BLaER1 (cell line): ENCODE data around the gene MATN1.

Experiments
- H3K27ac ChIP-seq: shearing (Covaris generic); formaldehyde crosslinking; 2 replicates; pipeline ENCODE4 v1.8.1; 2022
- H3K27me3 ChIP-seq: shearing (Covaris generic); formaldehyde crosslinking; 2 replicates; pipeline ENCODE4 v1.8.1; 2022
- H3K36me3 ChIP-seq: shearing (Covaris generic); formaldehyde crosslinking; 2 replicates; pipeline ENCODE4 v1.8.1; 2022
- H3K4me1 ChIP-seq: shearing (Covaris generic); formaldehyde crosslinking; 2 replicates; pipeline ENCODE4 v1.8.1; 2022
- H3K4me2 ChIP-seq: shearing (Covaris generic); formaldehyde crosslinking; 2 replicates; pipeline ENCODE4 v1.8.1; 2022
- H3K4me3 ChIP-seq: shearing (Covaris generic); formaldehyde crosslinking; 2 replicates; pipeline ENCODE4 v1.8.1; 2022
- H3K9ac ChIP-seq: shearing (Covaris generic); formaldehyde crosslinking; 2 replicates; pipeline ENCODE4 v1.8.1; 2022
- H3K9me3 ChIP-seq: shearing (Covaris generic); formaldehyde crosslinking; 2 replicates; pipeline ENCODE4 v1.8.1; 2022
- H4K20me1 ChIP-seq: shearing (Covaris generic); formaldehyde crosslinking; 2 replicates; pipeline ENCODE4 v1.8.1; 2022
- Cebpa-rat ChIP-seq: shearing (Covaris generic); IDR thresholded peaks from 2 replicates; pipeline ENCODE4 v1.8.1; 2022

MATN1 gene

GRCh38 chr1:30727824-30728223 is 4.4 kb upstream of the MATN1 start:
- H3K27me3 ChIP-seq: no peaks in the 10 kb centered on the region
- no peak overlapping the region for H3K4me3 ChIP-seq
- TF ChIP-seq Cebpa-rat: no peak
- peak overlapping the region; percentile 81 for H3K4me2 ChIP-seq
- H3K4me1 ChIP-seq: peaks cover 90% of the 10 kb centered on the region
- H4K20me1 ChIP-seq: peaks cover 43% of the 10 kb centered on the region
- peak overlapping the region; percentile 29; the same call in 1 of the 2 replicates for H3K27ac ChIP-seq
- 0 out of 2 replicates have a peak overlapping the region, but pooled peaks have one; percentile 12 for H3K9ac ChIP-seq
- no peaks in the 10 kb centered on the region for H3K9me3 ChIP-seq
- peaks cover 5% of the 10 kb centered on the region for H3K36me3 ChIP-seq

- H3K9me3 ChIP-seq: no peaks in the 10 kb centered on the region
- TF ChIP-seq Cebpa-rat: 0 out of 2 replicates have a peak, but pooled peaks have one; percentile 43
- no peak overlapping the region for H3K4me3 ChIP-seq
- 0 out of 2 replicates have a peak overlapping the region, but pooled peaks have one; percentile 4 for H3K9ac ChIP-seq
- H4K20me1 ChIP-seq: peaks cover 40% of the 10 kb centered on the region
- H3K27ac ChIP-seq: peak overlapping the region; percentile 29; the same call in 1 of the 2 replicates
- no peaks in the 10 kb centered on the region for H3K27me3 ChIP-seq
- H3K4me2 ChIP-seq: peak overlapping the region; percentile 81
- H3K4me1 ChIP-seq: peaks cover 90% of the 10 kb centered on the region
- no peaks in the 10 kb centered on the region for H3K36me3 ChIP-seq
Measured at GRCh38 chr1:30726773-30727684, 3.6 kb upstream of the MATN1 start.

- Histone ChIP-seq H3K27me3 (no peaks in the 10 kb centered on the region), H3K36me3 (no peaks in the 10 kb centered on the region), H3K4me3 (no peak overlapping the region), H4K20me1 (peaks cover 39% of the 10 kb centered on the region), H3K27ac (no peak overlapping the region), H3K4me1 (peaks cover 90% of the 10 kb centered on the region), H3K9me3 (no peaks in the 10 kb centered on the region), H3K9ac (no peak overlapping the region), H3K4me2 (peak overlapping the region; percentile 81)
- no peak for TF ChIP-seq Cebpa-rat
Measured at GRCh38 chr1:30726236-30726635, 2.9 kb upstream of the MATN1 start.

GRCh38 chr1:30725450-30726095 is 2.2 kb upstream of the MATN1 start:
- H3K4me1 ChIP-seq: peaks cover 90% of the 10 kb centered on the region
- no peaks in the 10 kb centered on the region for H3K9me3 ChIP-seq
- no peak for TF ChIP-seq Cebpa-rat
- H3K27me3 ChIP-seq: no peaks in the 10 kb centered on the region
- no peak overlapping the region for H3K4me3 ChIP-seq
- no peak overlapping the region for H3K27ac ChIP-seq
- no peaks in the 10 kb centered on the region for H3K36me3 ChIP-seq
- peaks cover 33% of the 10 kb centered on the region for H4K20me1 ChIP-seq
- H3K4me2 ChIP-seq: peak overlapping the region; percentile 81
- H3K9ac ChIP-seq: no peak overlapping the region

GRCh38 chr1:30724655-30725421 is 1.5 kb upstream of the MATN1 start:
- H3K4me1 ChIP-seq: peaks cover 90% of the 10 kb centered on the region
- no peak overlapping the region for H3K9ac ChIP-seq
- no peak for TF ChIP-seq Cebpa-rat
- no peaks in the 10 kb centered on the region for H3K36me3 ChIP-seq
- H3K4me2 ChIP-seq: no peak overlapping the region
- no peaks in the 10 kb centered on the region for H3K27me3 ChIP-seq
- peaks cover 26% of the 10 kb centered on the region; the same call in 1 of the 2 replicates for H4K20me1 ChIP-seq
- no peak overlapping the region for H3K4me3 ChIP-seq
- no peak overlapping the region for H3K27ac ChIP-seq
- no peaks in the 10 kb centered on the region for H3K9me3 ChIP-seq

GRCh38 chr1:30724175-30724574 is 790 bp upstream of the MATN1 start:
- Histone ChIP-seq H3K9me3 (no peaks in the 10 kb centered on the region), H3K27ac (no peak overlapping the region), H3K4me3 (no peak overlapping the region), H3K4me2 (no peak overlapping the region), H3K4me1 (peaks cover 90% of the 10 kb centered on the region), H3K9ac (no peak overlapping the region), H4K20me1 (peaks cover 25% of the 10 kb centered on the region; the same call in 1 of the 2 replicates), H3K27me3 (no peaks in the 10 kb centered on the region), H3K36me3 (no peaks in the 10 kb centered on the region)
- no peak for TF ChIP-seq Cebpa-rat

- peaks cover 76% of the 10 kb centered on the region for H3K4me1 ChIP-seq
- peaks cover 29% of the 10 kb centered on the region; the same call in 1 of the 2 replicates for H4K20me1 ChIP-seq
- no peak overlapping the region for H3K27ac ChIP-seq
- H3K9me3 ChIP-seq: no peaks in the 10 kb centered on the region
- no peak for TF ChIP-seq Cebpa-rat
- peak overlapping the region; percentile 96 for H3K4me2 ChIP-seq
- no peaks in the 10 kb centered on the region for H3K36me3 ChIP-seq
- no peaks in the 10 kb centered on the region for H3K27me3 ChIP-seq
- H3K4me3 ChIP-seq: no peak overlapping the region
- H3K9ac ChIP-seq: no peak overlapping the region
Measured at GRCh38 chr1:30721812-30722537, 1.4 kb downstream of the MATN1 start.

GRCh38 chr1:30721341-30721793 is 2.0 kb downstream of the MATN1 start:
- Histone ChIP-seq H3K27me3 (no peaks in the 10 kb centered on the region), H3K4me2 (peak overlapping the region; percentile 96)
- no peak for TF ChIP-seq Cebpa-rat

More at GRCh38 chr1:30721341-30721793, 2.0 kb downstream of the MATN1 start:
- Histone ChIP-seq H3K9ac (no peak overlapping the region), H4K20me1 (peaks cover 33% of the 10 kb centered on the region; the same call in 1 of the 2 replicates), H3K4me3 (no peak overlapping the region), H3K27ac (no peak overlapping the region), H3K4me1 (peaks cover 76% of the 10 kb centered on the region), H3K9me3 (no peaks in the 10 kb centered on the region), H3K36me3 (no peaks in the 10 kb centered on the region)
